Measurements from ENCODE around the gene FHL3. TPM values are rescaled to one million over a fixed set of nuclear protein-coding genes. Genes with fewer than 3 reads are reported as not detected.

The FHL3 gene
- total RNA-seq, 1 donor from 2014 or later, result 1.6 TPM

DNA sequence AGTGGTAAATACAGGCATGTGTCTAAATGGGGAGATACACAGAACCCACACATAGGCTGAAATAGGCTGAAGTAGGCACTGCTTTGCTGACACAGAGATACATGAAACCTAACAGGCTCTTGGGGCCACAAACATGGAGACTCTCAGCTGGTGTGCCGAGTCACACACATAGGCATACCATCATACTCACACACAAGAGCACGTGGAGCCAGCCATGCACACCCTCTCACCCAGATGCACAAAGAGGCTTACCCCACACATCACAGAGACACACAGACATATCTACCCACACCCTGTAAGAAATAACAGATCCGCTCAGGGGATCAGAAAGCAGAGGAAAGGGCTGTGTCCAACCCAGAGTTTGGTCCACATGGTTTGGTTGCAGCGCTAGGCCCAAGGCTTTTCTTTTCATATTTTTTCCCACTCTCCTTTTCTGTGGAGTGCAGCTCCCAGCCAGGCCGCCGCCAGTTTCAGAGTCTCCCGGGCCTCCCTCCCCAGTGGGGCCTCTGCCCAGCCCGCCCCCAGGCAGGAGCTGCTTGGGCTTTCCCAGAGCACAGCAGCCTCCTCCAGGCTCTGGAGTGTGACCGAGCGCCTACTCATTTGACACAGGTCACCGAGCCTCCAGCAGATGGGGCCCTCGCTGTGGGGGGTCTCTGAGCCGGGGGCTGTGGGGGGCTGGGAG is 45.2 kb upstream of the FHL3 start:
- peaks cover 38% of the 10 kb centered on the region for H3K4me1 Mint-ChIP-seq
- ChIA-PET CTCF (no interaction called here), POLR2A (no interaction called here)
- intact Hi-C loops (cut with micrococcal nuclease), result loop anchor here (5.0 kb wide), 2 partner anchors 122 to 427 kb away; no protein-coding TSS in a partner anchor
- TF ChIP-seq, protein P1, sequence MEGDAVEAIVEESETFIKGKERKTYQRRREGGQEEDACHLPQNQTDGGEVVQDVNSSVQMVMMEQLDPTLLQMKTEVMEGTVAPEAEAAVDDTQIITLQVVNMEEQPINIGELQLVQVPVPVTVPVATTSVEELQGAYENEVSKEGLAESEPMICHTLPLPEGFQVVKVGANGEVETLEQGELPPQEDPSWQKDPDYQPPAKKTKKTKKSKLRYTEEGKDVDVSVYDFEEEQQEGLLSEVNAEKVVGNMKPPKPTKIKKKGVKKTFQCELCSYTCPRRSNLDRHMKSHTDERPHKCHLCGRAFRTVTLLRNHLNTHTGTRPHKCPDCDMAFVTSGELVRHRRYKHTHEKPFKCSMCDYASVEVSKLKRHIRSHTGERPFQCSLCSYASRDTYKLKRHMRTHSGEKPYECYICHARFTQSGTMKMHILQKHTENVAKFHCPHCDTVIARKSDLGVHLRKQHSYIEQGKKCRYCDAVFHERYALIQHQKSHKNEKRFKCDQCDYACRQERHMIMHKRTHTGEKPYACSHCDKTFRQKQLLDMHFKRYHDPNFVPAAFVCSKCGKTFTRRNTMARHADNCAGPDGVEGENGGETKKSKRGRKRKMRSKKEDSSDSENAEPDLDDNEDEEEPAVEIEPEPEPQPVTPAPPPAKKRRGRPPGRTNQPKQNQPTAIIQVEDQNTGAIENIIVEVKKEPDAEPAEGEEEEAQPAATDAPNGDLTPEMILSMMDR (IDR thresholded peaks at IDR 0.05), result no peak
- H3K27me3 Mint-ChIP-seq, result no peaks in the 10 kb centered on the region
- DNase-seq (no peak), ATAC-seq (ENCODE audit: low read depth) (no peak)
- H3K36me3 Mint-ChIP-seq (ENCODE audit: low read depth), result no peaks in the 10 kb centered on the region
- no peaks in the 10 kb centered on the region for H3K9me3 Mint-ChIP-seq
- H3K4me3 Mint-ChIP-seq, result no peak overlapping the region
- no peak overlapping the region for H3K27ac Mint-ChIP-seq

DNA sequence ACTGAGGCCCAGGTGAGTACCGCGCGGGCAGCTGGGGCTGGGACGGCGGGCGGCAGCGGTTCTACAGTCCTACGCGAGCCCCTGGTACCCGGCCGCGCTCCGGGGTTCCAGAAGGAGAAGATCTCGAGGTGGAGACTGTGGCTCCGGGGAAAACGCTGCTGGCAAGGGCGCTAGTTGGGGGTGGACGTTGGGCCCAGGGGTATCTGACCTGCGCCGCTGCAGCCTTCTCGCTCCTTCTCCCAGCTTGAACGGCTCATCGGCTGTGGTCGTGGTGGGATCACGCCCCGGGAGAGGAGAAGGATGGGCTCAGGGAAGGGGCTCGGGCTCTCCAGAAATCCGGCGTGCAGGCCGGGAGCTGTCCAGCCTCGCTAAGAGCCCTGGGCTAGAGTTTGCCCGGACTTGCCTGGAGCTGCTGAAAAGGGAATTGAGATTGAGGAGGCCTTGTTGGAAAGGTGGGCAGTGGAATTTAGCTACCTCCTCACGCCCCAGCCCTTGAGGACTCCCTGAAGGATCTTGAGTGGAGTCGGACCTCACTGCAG is 42.4 kb upstream of the FHL3 start:
- intact Hi-C loops (cut with micrococcal nuclease), result loop anchor here (5.0 kb wide), 1 partner anchor 450 kb away; no protein-coding TSS in a partner anchor
- TF ChIP-seq, protein P1 (IDR thresholded peaks at IDR 0.05), result no peak
- no peaks in the 10 kb centered on the region for H3K9me3 Mint-ChIP-seq
- H3K4me3 Mint-ChIP-seq, result peak overlapping the region; percentile 83
- no peaks in the 10 kb centered on the region for H3K36me3 Mint-ChIP-seq (ENCODE audit: low read depth)
- ATAC-seq (ENCODE audit: low read depth) (no peak), DNase-seq (no peak)
- peak overlapping the region; percentile 18 for H3K27ac Mint-ChIP-seq
- H3K4me1 Mint-ChIP-seq, result peaks cover 36% of the 10 kb centered on the region
- peaks cover 16% of the 10 kb centered on the region for H3K27me3 Mint-ChIP-seq
- POLR2A ChIA-PET, result interaction anchor here (0.6 to 4.5 kb wide), 7 partner anchors 15 to 428 kb away, joined by 3 to 32 read pairs (median 5); no protein-coding TSS in a partner anchor
- CTCF ChIA-PET, result interaction anchor here (1.2 to 1.6 kb wide), 2 partner anchors 24 to 28 kb away, joined by 3 to 7 read pairs; no protein-coding TSS in a partner anchor

DNA sequence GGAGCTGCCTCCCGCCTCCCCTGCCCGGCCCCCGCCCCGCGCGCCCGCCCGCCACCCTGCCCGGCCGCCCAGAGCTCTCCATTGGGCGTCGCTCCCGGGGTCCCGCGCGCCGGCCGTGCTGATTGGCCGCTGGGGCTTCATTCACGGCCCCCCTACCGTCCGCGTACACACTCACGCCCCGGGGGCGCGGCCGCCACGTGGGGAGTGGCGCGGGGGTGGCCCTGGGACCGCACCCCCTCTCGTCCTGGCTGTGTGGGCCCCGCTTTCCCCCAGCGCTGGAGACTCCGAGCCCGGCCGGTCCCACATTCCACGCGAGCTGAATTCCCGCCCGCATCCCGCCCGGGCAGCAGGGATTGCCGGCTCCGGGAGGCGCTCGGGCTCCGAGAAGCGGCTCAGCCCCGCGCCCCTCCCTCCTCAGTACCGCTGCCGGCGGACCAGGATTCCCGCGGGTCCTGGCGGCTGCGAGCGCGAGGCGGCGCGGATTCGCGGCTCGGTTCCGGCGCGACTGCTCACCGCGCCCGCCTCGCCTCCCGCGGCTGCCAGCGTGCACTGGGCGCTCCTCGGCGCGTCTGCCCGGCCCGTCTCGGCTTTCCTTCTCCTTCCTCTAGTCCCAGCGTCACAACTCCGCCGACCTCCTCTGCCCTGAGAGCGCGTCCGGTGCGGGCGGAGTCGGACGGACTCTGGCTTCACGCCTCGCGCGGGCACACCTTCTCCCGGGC is 41.7 kb upstream of the FHL3 start:
- Mint-ChIP-seq H3K4me1 (peaks cover 29% of the 10 kb centered on the region), H3K36me3 (ENCODE audit: low read depth) (no peaks in the 10 kb centered on the region), H3K4me3 (peak overlapping the region; percentile 83), H3K27me3 (peaks cover 21% of the 10 kb centered on the region), H3K9me3 (no peaks in the 10 kb centered on the region), H3K27ac (peak overlapping the region; percentile 18)
- TF ChIP-seq, protein P1 (IDR thresholded peaks at IDR 0.05), result no peak
- ChIA-PET POLR2A (interaction anchor here (0.6 to 4.5 kb wide), 10 partner anchors 10 to 511 kb away, joined by 3 to 32 read pairs (median 6); no protein-coding TSS in a partner anchor), CTCF (interaction anchor here (0.6 to 1.6 kb wide), 5 partner anchors 16 to 106 kb away, joined by 3 to 11 read pairs (median 4); no protein-coding TSS in a partner anchor)
- ATAC-seq (ENCODE audit: low read depth) (peak; percentile 86), DNase-seq (peak; percentile 78)
- intact Hi-C loops (cut with micrococcal nuclease), result loop anchor here (5.0 kb wide), 1 partner anchor 450 kb away; no protein-coding TSS in a partner anchor

- peaks cover 24% of the 10 kb centered on the region for H3K4me1 Mint-ChIP-seq
- no peak for DNase-seq
- H3K27ac Mint-ChIP-seq, result peak within 1 kb of the TSS; percentile 18
- peaks cover 27% of the 10 kb centered on the region for H3K27me3 Mint-ChIP-seq
- ATAC-seq (ENCODE audit: low read depth), result peak; percentile 2
- ChIA-PET CTCF (interaction anchor here (0.6 to 1.6 kb wide), 3 partner anchors 16 to 106 kb away, joined by 4 to 11 read pairs (median 4); no protein-coding TSS in a partner anchor), POLR2A (interaction anchor here (0.6 to 4.5 kb wide), 8 partner anchors 11 to 512 kb away, joined by 3 to 32 read pairs (median 7); no protein-coding TSS in a partner anchor)
- TF ChIP-seq, protein P1 (IDR thresholded peaks at IDR 0.05), result no peak
- intact Hi-C loops (cut with micrococcal nuclease), result loop anchor here (5.0 kb wide), 1 partner anchor 451 kb away; no protein-coding TSS in a partner anchor
- H3K36me3 Mint-ChIP-seq (ENCODE audit: low read depth), result no peaks in the 10 kb centered on the region
- peak within 1 kb of the TSS; percentile 83 for H3K4me3 Mint-ChIP-seq
- H3K9me3 Mint-ChIP-seq, result no peaks in the 10 kb centered on the region
Measured at GRCh38 chr1:38046333-38046883, 41.1 kb upstream of the FHL3 start, which contains the start of gene POU3F1. TSS of gene POU3F1 (minus strand) at chr1:38046793. CDS start at chr1:38046743, 50 bp downstream.
